K562 (cell line): ENCODE results near the gene FBLIM1. TPM values are rescaled to one million over a fixed set of nuclear protein-coding genes. Genes with fewer than 3 reads are reported as not detected.
A peak's percentile ranks its signal among the peaks of the same experiment; 100 is the strongest.

ENCODE experiments used
- FOXA3 ChIP-seq, 2 experiments: fragments of 450-650 bp in 1 of 2; sonication (generic) in 1 of 2; formaldehyde crosslinking; IDR thresholded peaks in 1 of 2; conservative IDR thresholded peaks in 1 of 2; 2 replicates each; pipeline versions ENCODE4 v1.4.0 to v1.8.0; 2020 to 2022; ENCODE audit warnings: mild to moderate bottlenecking in 2 of 2, missing genetic modification reagents in 1 of 2
- HCFC1 ChIP-seq: IDR thresholded peaks from 2 replicates; pipeline ENCODE4 v1.6.1; 2012; ENCODE audit warnings: low read depth, low read length, improper control_type of control experiment
- JUN ChIP-seq, 2 experiments: sonication (generic) in 1 of 2; formaldehyde crosslinking in 1 of 2; IDR thresholded peaks; 2 replicates each; pipeline versions ENCODE4 v1.6.1 to v1.8.0; 2012 to 2022; ENCODE audit warnings: borderline replicate concordance in 2 of 2, mild to moderate bottlenecking in 2 of 2, improper control_type of control experiment in 1 of 2, low read depth in 1 of 2, low read length in 1 of 2, missing genetic modification reagents in 1 of 2
- KLF16 ChIP-seq: IDR thresholded peaks from 2 replicates; pipeline ENCODE4 v1.6.1; 2016; ENCODE audit warnings: antibody characterized with exemption
- RBBP5 ChIP-seq: fragments of 200-600 bp; sonication (generic); IDR thresholded peaks from 2 replicates; pipeline ENCODE4 v1.6.1; 2012; ENCODE audit warnings: borderline replicate concordance, mild to moderate bottlenecking, low read length, control low read depth, inconsistent platforms; ENCODE audit not compliant: insufficient read depth, poor library complexity, severe bottlenecking
- SMAD3 ChIP-seq: fragments of 450-650 bp; formaldehyde crosslinking; conservative IDR thresholded peaks from 2 replicates; pipeline ENCODE4 v1.4.0; 2020; ENCODE audit warnings: mild to moderate bottlenecking
- STAT5B ChIP-seq: fragments of 250-450 bp; sonication (Bioruptor Pico); IDR thresholded peaks from 2 replicates; pipeline ENCODE4 v1.8.0; 2021; ENCODE audit warnings: mild to moderate bottlenecking, inconsistent platforms
- ZBTB7A ChIP-seq: IDR thresholded peaks from 2 replicates; pipeline ENCODE4 v1.6.1; 2011; ENCODE audit warnings: low read depth, mild to moderate bottlenecking, low read length, moderate library complexity, borderline replicate concordance; ENCODE audit not compliant: control insufficient read depth
- ZNF212 ChIP-seq: fragments of 450-650 bp; formaldehyde crosslinking; IDR thresholded peaks from 2 replicates; pipeline ENCODE4 v1.4.0; 2020; ENCODE audit warnings: mild to moderate bottlenecking
- polyA plus RNA-seq, 8 experiments: library from polyadenylated mRNA; depleted of rRNA in 4 of 8; stranded (reverse) in 5 of 8; unstranded in 3 of 8; fragments of >200 nt; fragmentation: Nextera tagmentation in 2 of 8; fragmentation: Illumina TruSeq in 1 of 8; extraction: Ambion mirVana in 2 of 8; extraction: Trizol in 1 of 8; gene quantifications; 2 replicates each; pipeline versions ENCODE4 v1.2.1 to v1.2.3, GENCODE V29; 2011 to 2014; ENCODE audit warnings: inconsistent platforms in 1 of 8, missing spikeins in 1 of 8
- total RNA-seq, 7 experiments: library from RNA; depleted of rRNA in 6 of 7; stranded (reverse); fragments of >200 nt in 6 of 7; fragmentation: Illumina TruSeq in 2 of 7; extraction: Trizol in 2 of 7; gene quantifications; 2 replicates each; pipeline versions ENCODE4 v1.2.1 to v1.2.3, GENCODE V29; 2011 to 2021; ENCODE audit warnings: low replicate concordance in 1 of 7
- TF ChIP-seq, protein P1 (sequence below), 2 experiments: IDR thresholded peaks; 2 replicates each; pipeline ENCODE4 v1.6.1; 2012; ENCODE audit warnings: improper control_type of control experiment in 2 of 2, low read depth in 2 of 2, low read length in 2 of 2, borderline replicate concordance in 1 of 2
- TF ChIP-seq, protein P2 (sequence below): sonication (generic); formaldehyde crosslinking; IDR thresholded peaks from 2 replicates; pipeline ENCODE4 v1.8.0; 2022; ENCODE audit warnings: mild to moderate bottlenecking, missing genetic modification reagents, borderline replicate concordance
- TF ChIP-seq, protein P3 (sequence below): fragments of 450-650 bp; IDR thresholded peaks from 2 replicates; pipeline ENCODE4 v1.7.0; 2016; ENCODE audit warnings: borderline replicate concordance
- TF ChIP-seq, protein P4 (sequence below): sonication (generic); formaldehyde crosslinking; IDR thresholded peaks from 2 replicates; pipeline ENCODE4 v1.4.0; 2020; ENCODE audit warnings: mild to moderate bottlenecking, missing genetic modification reagents
- TF ChIP-seq, protein P5 (sequence below), 2 experiments: IDR thresholded peaks; 2 replicates each; pipeline ENCODE4 v1.6.1; 2011; ENCODE audit warnings: borderline replicate concordance in 1 of 2, control low read depth in 1 of 2, low read depth in 1 of 2, low read length in 1 of 2, mild to moderate bottlenecking in 1 of 2, mixed read lengths in 1 of 2, moderate library complexity in 1 of 2; ENCODE audit not compliant: insufficient read depth in 1 of 2, insufficient read length in 1 of 2, poor library complexity in 1 of 2, severe bottlenecking in 1 of 2; ENCODE audit errors: extremely low read depth in 1 of 2

FBLIM1 gene
- total and polyA plus RNA-seq, 9 of the 15 experiments (the other 6 are each of a cell fraction or from before 2014, with no cell fraction given) = 0.14 to 0.24 TPM; not detected in 7

DNA sequence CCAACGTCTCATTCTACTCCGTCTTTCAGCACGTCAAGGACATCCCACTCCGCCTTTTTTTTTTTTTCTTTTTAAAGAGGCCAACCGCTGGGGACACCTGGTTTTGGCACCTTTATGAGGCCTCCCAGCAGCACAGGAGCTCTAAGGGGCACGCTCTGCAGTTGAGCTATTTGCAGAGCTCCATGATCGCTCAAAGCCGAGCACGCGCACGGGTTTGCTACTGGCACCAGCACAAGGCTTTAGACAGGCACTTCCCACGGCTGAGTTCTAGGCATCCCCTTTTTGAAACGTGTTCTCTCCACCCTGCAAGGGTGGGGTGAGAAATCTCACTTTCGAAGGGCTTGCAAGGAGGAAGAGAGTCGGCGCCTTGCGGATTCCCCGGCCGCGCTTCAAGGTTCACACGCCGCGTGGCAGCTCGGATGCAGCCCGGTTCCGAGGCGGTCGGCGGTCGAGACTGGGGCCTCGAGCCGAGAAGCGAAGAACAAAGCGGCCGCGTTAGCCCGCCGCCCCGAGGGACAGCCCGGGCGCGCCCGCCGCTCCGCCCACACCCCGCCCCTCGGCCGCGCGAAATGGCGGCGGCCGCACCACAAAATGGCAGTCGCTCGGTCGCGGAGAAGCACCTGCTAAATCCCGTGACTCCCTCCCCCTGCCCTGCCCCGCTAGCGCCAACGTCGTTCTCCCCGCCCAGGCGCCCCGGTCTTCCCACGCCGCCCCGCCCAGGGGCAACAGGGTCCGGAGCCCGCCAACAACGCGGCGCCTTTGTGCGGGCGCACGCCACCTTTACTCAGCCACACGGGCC lies 76.0 kb downstream of the FBLIM1 start (continued):
- TF ChIP-seq ZNF212 (CRISPR knock-in tag) = no peak
- TF ChIP-seq ZBTB7A = peak; percentile 95
- TF ChIP-seq, protein P1, sequence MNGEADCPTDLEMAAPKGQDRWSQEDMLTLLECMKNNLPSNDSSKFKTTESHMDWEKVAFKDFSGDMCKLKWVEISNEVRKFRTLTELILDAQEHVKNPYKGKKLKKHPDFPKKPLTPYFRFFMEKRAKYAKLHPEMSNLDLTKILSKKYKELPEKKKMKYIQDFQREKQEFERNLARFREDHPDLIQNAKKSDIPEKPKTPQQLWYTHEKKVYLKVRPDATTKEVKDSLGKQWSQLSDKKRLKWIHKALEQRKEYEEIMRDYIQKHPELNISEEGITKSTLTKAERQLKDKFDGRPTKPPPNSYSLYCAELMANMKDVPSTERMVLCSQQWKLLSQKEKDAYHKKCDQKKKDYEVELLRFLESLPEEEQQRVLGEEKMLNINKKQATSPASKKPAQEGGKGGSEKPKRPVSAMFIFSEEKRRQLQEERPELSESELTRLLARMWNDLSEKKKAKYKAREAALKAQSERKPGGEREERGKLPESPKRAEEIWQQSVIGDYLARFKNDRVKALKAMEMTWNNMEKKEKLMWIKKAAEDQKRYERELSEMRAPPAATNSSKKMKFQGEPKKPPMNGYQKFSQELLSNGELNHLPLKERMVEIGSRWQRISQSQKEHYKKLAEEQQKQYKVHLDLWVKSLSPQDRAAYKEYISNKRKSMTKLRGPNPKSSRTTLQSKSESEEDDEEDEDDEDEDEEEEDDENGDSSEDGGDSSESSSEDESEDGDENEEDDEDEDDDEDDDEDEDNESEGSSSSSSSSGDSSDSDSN (IDR thresholded peaks at IDR 0.05; ENCODE audit: borderline replicate concordance in 1 of 2, low read depth in 2 of 2, low read length in 2 of 2) = peak; percentile 81 to 98
- TF ChIP-seq, protein P2, sequence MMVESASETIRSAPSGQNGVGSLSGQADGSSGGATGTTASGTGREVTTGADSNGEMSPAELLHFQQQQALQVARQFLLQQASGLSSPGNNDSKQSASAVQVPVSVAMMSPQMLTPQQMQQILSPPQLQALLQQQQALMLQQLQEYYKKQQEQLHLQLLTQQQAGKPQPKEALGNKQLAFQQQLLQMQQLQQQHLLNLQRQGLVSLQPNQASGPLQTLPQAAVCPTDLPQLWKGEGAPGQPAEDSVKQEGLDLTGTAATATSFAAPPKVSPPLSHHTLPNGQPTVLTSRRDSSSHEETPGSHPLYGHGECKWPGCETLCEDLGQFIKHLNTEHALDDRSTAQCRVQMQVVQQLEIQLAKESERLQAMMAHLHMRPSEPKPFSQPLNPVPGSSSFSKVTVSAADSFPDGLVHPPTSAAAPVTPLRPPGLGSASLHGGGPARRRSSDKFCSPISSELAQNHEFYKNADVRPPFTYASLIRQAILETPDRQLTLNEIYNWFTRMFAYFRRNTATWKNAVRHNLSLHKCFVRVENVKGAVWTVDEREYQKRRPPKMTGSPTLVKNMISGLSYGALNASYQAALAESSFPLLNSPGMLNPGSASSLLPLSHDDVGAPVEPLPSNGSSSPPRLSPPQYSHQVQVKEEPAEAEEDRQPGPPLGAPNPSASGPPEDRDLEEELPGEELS (CRISPR knock-in tag) = no peak
- no peak; a peak in 1 of 4 replicates for TF ChIP-seq FOXA3 (CRISPR knock-in tag; conservative IDR thresholded peaks at IDR 0.05 in 1 of 2, IDR thresholded peaks at IDR 0.05 in 1 of 2)
- TF ChIP-seq RBBP5 = peak; percentile 50
- peak; percentile 74 for TF ChIP-seq HCFC1
- TF ChIP-seq STAT5B (CRISPR knock-in tag) = no peak
- TF ChIP-seq, protein P3, sequence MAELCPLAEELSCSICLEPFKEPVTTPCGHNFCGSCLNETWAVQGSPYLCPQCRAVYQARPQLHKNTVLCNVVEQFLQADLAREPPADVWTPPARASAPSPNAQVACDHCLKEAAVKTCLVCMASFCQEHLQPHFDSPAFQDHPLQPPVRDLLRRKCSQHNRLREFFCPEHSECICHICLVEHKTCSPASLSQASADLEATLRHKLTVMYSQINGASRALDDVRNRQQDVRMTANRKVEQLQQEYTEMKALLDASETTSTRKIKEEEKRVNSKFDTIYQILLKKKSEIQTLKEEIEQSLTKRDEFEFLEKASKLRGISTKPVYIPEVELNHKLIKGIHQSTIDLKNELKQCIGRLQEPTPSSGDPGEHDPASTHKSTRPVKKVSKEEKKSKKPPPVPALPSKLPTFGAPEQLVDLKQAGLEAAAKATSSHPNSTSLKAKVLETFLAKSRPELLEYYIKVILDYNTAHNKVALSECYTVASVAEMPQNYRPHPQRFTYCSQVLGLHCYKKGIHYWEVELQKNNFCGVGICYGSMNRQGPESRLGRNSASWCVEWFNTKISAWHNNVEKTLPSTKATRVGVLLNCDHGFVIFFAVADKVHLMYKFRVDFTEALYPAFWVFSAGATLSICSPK = peak; percentile 66; the same call in 1 of the 2 replicates
- peak; percentile 22; the same call in 1 of the 2 replicates for TF ChIP-seq KLF16
- TF ChIP-seq, protein P4, sequence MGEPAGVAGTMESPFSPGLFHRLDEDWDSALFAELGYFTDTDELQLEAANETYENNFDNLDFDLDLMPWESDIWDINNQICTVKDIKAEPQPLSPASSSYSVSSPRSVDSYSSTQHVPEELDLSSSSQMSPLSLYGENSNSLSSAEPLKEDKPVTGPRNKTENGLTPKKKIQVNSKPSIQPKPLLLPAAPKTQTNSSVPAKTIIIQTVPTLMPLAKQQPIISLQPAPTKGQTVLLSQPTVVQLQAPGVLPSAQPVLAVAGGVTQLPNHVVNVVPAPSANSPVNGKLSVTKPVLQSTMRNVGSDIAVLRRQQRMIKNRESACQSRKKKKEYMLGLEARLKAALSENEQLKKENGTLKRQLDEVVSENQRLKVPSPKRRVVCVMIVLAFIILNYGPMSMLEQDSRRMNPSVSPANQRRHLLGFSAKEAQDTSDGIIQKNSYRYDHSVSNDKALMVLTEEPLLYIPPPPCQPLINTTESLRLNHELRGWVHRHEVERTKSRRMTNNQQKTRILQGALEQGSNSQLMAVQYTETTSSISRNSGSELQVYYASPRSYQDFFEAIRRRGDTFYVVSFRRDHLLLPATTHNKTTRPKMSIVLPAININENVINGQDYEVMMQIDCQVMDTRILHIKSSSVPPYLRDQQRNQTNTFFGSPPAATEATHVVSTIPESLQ (CRISPR knock-in tag) = peak; percentile 76
- TF ChIP-seq SMAD3 = 0 out of 2 replicates have a peak, but pooled peaks have one; percentile 1
- TF ChIP-seq JUN (IDR thresholded peaks at IDR 0.05; ENCODE audit: borderline replicate concordance, low read depth, low read length) = peak; percentile 61; the same call in 1 of the 2 replicates
- no peak for TF ChIP-seq JUN (CRISPR knock-in tag; IDR thresholded peaks at IDR 0.05; ENCODE audit: borderline replicate concordance)
- TF ChIP-seq, protein P5, sequence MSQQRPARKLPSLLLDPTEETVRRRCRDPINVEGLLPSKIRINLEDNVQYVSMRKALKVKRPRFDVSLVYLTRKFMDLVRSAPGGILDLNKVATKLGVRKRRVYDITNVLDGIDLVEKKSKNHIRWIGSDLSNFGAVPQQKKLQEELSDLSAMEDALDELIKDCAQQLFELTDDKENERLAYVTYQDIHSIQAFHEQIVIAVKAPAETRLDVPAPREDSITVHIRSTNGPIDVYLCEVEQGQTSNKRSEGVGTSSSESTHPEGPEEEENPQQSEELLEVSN (IDR thresholded peaks at IDR 0.05; ENCODE audit: borderline replicate concordance in 1 of 2, extremely low read depth in 1 of 2, insufficient read depth in 1 of 2, insufficient read length in 1 of 2, low read depth in 1 of 2, low read length in 1 of 2, poor library complexity in 1 of 2, severe bottlenecking in 1 of 2) = peak; percentile 84 to 97
